Measurements from ENCODE around the gene PSRC1.

PSRC1 gene

DNA sequence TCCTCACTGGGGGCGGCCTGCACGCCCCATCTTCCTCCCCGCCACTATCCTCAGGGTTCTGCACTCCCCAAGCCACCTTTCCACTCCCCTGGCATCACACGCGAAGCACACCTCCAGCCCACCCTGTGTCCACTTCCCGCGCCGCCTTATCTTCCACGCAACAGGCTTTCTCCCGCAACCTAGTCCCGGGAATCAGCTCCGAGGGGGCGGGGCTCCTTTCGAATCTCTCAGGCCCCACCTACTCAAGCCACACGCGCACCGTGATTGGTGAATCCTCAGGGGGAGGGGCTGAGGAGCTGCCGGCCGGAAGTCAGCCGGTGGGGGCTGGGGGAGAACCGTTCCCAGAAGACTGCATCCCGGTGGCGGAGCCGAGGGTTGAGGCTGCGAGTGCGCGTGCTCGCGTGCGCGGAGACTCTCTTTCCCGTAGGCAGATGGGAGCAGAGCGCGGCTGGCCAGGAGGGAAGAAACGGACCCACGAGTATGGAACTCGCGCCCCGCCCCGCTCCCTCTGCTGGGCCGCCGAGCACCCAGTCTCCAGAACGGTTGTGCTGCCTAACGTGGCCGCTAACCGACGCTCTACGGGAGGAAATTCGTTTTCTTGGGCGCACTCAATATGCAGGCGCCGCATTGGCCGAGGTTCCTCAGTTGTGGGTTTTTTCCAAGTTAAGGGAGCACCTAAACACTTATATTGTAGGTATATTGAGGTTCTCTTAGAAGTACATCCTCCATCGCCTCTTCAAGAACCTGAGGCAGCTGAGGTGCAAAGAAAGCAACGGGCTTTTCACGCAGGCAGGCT, at the start of gene PSRC1:
Gene PSRC1, minus strand, starts transcription at position 194 of the 796 bp plus-strand sequence.
- peak within 1 kb of the TSS; percentile 81 for H3K4me2 ChIP-seq (ENCODE audit: low read depth, low read length, poor library complexity, severe bottlenecking)
- H3K9me2 ChIP-seq (replicated peaks; ENCODE audit: insufficient read depth, low read length) = no peaks in the 10 kb centered on the region
- H3K79me2 ChIP-seq (ENCODE audit: insufficient read depth, low read length) = no peaks in the 10 kb centered on the region
- no peak for TF ChIP-seq EZH2phosphoT487 (conservative IDR thresholded peaks at IDR 0.05; ENCODE audit: low read length)
- TF ChIP-seq, protein P1, sequence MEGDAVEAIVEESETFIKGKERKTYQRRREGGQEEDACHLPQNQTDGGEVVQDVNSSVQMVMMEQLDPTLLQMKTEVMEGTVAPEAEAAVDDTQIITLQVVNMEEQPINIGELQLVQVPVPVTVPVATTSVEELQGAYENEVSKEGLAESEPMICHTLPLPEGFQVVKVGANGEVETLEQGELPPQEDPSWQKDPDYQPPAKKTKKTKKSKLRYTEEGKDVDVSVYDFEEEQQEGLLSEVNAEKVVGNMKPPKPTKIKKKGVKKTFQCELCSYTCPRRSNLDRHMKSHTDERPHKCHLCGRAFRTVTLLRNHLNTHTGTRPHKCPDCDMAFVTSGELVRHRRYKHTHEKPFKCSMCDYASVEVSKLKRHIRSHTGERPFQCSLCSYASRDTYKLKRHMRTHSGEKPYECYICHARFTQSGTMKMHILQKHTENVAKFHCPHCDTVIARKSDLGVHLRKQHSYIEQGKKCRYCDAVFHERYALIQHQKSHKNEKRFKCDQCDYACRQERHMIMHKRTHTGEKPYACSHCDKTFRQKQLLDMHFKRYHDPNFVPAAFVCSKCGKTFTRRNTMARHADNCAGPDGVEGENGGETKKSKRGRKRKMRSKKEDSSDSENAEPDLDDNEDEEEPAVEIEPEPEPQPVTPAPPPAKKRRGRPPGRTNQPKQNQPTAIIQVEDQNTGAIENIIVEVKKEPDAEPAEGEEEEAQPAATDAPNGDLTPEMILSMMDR (IDR thresholded peaks at IDR 0.05; ENCODE audit: insufficient read depth, low read length, poor library complexity, severe bottlenecking) = no peak
- peak within 1 kb of the TSS; percentile 66 for H3K9ac ChIP-seq (ENCODE audit: low read length)
- no peaks in the 10 kb centered on the region for H4K20me1 ChIP-seq (ENCODE audit: low read depth, low read length)
- H3K4me3 ChIP-seq (ENCODE audit: insufficient read depth, low read length, poor library complexity, severe bottlenecking) = peak within 1 kb of the TSS; percentile 70
- no peaks in the 10 kb centered on the region for H3K9me3 ChIP-seq (ENCODE audit: insufficient read depth, low read length)
- H3K27ac ChIP-seq (ENCODE audit: low read depth, low read length) = peak within 1 kb of the TSS; percentile 46
- no peaks in the 10 kb centered on the region for H3K27me3 ChIP-seq (ENCODE audit: low read length)
- H3K36me3 ChIP-seq (ENCODE audit: low read length) = no peaks in the 10 kb centered on the region
- H3F3A ChIP-seq (ENCODE audit: insufficient read depth) = no peaks in the 10 kb centered on the region; the same call in 1 of the 2 replicates
- peak within 1 kb of the TSS; percentile 90 for H2AFZ ChIP-seq (ENCODE audit: low read depth, low read length, severe bottlenecking)

DNA sequence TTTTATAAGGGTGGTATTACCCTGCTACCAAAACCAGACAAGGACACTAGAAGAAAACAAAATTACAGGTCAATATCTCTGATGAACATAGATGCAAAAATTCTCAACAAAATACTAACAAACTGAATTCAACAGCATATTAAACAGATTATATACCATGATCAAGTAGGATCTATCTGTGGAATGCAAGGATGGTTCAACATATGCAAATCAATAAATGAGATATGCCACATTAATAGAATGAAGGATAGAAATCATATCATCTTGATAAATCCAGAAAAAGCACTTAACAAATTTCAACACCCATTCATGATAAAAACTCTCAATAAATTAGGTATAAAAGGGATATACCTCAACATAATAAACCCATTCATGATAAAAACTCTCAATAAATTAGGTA, 48.2 kb upstream of the PSRC1 start:
- no peak overlapping the region for H3K27ac ChIP-seq (ENCODE audit: low read depth, low read length)
- H3K4me2 ChIP-seq (ENCODE audit: low read depth, low read length, poor library complexity, severe bottlenecking) = no peak overlapping the region
- no peaks in the 10 kb centered on the region for H3F3A ChIP-seq (ENCODE audit: insufficient read depth)
- H3K36me3 ChIP-seq (ENCODE audit: low read length) = peaks cover 11% of the 10 kb centered on the region; the same call in 1 of the 2 replicates
- no peak overlapping the region for H3K9ac ChIP-seq (ENCODE audit: low read length)
- H3K79me2 ChIP-seq (ENCODE audit: insufficient read depth, low read length) = no peaks in the 10 kb centered on the region
- no peak overlapping the region for H2AFZ ChIP-seq (ENCODE audit: low read depth, low read length, severe bottlenecking)
- no peak overlapping the region for H3K4me3 ChIP-seq (ENCODE audit: insufficient read depth, low read length, poor library complexity, severe bottlenecking)
- no peaks in the 10 kb centered on the region for H4K20me1 ChIP-seq (ENCODE audit: low read depth, low read length)
- H3K9me3 ChIP-seq (ENCODE audit: insufficient read depth, low read length) = peaks cover 3% of the 10 kb centered on the region; the same call in 1 of the 2 replicates
- H3K9me2 ChIP-seq (replicated peaks; ENCODE audit: insufficient read depth, low read length) = no peaks in the 10 kb centered on the region
- H3K27me3 ChIP-seq (ENCODE audit: low read length) = no peaks in the 10 kb centered on the region
- TF ChIP-seq, protein P1 (IDR thresholded peaks at IDR 0.05; ENCODE audit: insufficient read depth, low read length, poor library complexity, severe bottlenecking) = no peak
- no peak for TF ChIP-seq EZH2phosphoT487 (conservative IDR thresholded peaks at IDR 0.05; ENCODE audit: low read length)

DNA sequence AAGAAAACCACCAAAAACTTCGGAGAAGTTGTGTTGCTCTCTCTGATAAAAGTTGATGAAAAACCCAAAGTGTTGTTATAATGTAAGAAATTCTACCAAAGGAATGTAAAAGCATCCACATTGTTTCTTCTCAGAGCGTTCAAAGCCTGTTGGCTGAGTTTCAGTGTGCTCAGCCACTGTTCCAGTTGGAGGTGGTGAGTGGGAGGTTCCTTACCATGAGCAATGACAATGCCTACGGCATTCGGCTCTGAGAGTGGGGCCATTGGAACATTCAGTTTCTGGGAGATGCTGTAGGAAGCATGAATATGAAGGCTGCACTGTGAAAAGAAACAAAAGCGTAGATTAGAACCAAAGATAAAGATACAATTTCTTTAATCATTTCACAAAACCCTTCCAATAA, 44.3 kb upstream of the PSRC1 start:
- no peak overlapping the region for H3K9ac ChIP-seq (ENCODE audit: low read length)
- no peaks in the 10 kb centered on the region for H3K79me2 ChIP-seq (ENCODE audit: insufficient read depth, low read length)
- no peak overlapping the region for H3K4me3 ChIP-seq (ENCODE audit: insufficient read depth, low read length, poor library complexity, severe bottlenecking)
- no peaks in the 10 kb centered on the region for H4K20me1 ChIP-seq (ENCODE audit: low read depth, low read length)
- H3K9me2 ChIP-seq (replicated peaks; ENCODE audit: insufficient read depth, low read length) = no peaks in the 10 kb centered on the region
- H3K9me3 ChIP-seq (ENCODE audit: insufficient read depth, low read length) = peaks cover 3% of the 10 kb centered on the region; the same call in 1 of the 2 replicates
- H3K27me3 ChIP-seq (ENCODE audit: low read length) = no peaks in the 10 kb centered on the region
- TF ChIP-seq, protein P1 (IDR thresholded peaks at IDR 0.05; ENCODE audit: insufficient read depth, low read length, poor library complexity, severe bottlenecking) = no peak
- TF ChIP-seq EZH2phosphoT487 (conservative IDR thresholded peaks at IDR 0.05; ENCODE audit: low read length) = no peak
- no peak overlapping the region for H2AFZ ChIP-seq (ENCODE audit: low read depth, low read length, severe bottlenecking)
- H3F3A ChIP-seq (ENCODE audit: insufficient read depth) = no peaks in the 10 kb centered on the region
- H3K36me3 ChIP-seq (ENCODE audit: low read length) = peaks cover 11% of the 10 kb centered on the region; the same call in 1 of the 2 replicates
- H3K4me2 ChIP-seq (ENCODE audit: low read depth, low read length, poor library complexity, severe bottlenecking) = no peak overlapping the region
- H3K27ac ChIP-seq (ENCODE audit: low read depth, low read length) = no peak overlapping the region
